Thoracic aorta (tissue), 2 donors: ENCODE results near the gene ADPRHL1. TPM values are rescaled to one million over a fixed set of nuclear protein-coding genes. Genes with fewer than 3 reads are reported as not detected.
"Not testable (repeated sequence)": the region's sequence is repeated elsewhere in the genome, so short reads cannot be mapped to it uniquely, and the experiment has no call there.

ENCODE experiments used
- ATAC-seq: fragments of 150-250 bp; one replicate; pipeline ENCODE4 v1.8.0; 2017; ENCODE audit warnings: low read depth; ENCODE audit not compliant: insufficient number of reproducible peaks, low FRiP score
- DNase-seq: peaks from one replicate; pipeline ENCODE4 v3.0.0-alpha.2; 2020; ENCODE audit warnings: low spot score
- H3K27ac ChIP-seq, 2 donors: fragments of 200-600 bp; sonication (generic); 1 replicate in 1 of 2; 2 replicates in 1 of 2; pipeline ENCODE4 v1.5.1; 2016; ENCODE audit warnings: mild to moderate bottlenecking in 2 of 2, moderate library complexity in 2 of 2
- H3K27me3 ChIP-seq: fragments of 200-600 bp; sonication (generic); replicated peaks from 2 replicates; pipeline ENCODE4 v1.6.0; 2016; ENCODE audit warnings: mild to moderate bottlenecking; ENCODE audit not compliant: insufficient read depth
- H3K36me3 ChIP-seq: fragments of 200-600 bp; sonication (generic); one replicate; pipeline ENCODE4 v1.5.1; 2016
- H3K4me1 ChIP-seq, 2 donors: fragments of 200-600 bp; sonication (generic); 1 replicate in 1 of 2; 2 replicates in 1 of 2; pipeline versions ENCODE4 v1.5.1 to v1.6.0; 2016; ENCODE audit warnings: low read depth in 2 of 2, mild to moderate bottlenecking in 1 of 2; ENCODE audit not compliant: control insufficient read depth in 1 of 2
- H3K4me3 ChIP-seq: fragments of 200-600 bp; sonication (generic); 2 replicates; pipeline ENCODE4 v1.5.1; 2016; ENCODE audit warnings: mild to moderate bottlenecking
- H3K9me3 ChIP-seq: fragments of 200-600 bp; sonication (generic); 2 replicates; pipeline ENCODE4 v1.5.1; 2016
- total RNA-seq, 2 donors: library from RNA; depleted of rRNA; stranded (reverse); fragments of >200 nt; gene quantifications; one replicate each; pipeline versions ENCODE4 v1.1.0 to v1.2.3, GENCODE V29; 2016
- TF ChIP-seq, protein P1 (sequence below): fragments of 200-600 bp; sonication (generic); IDR thresholded peaks from one replicate; pipeline ENCODE4 v1.5.1; 2019; ENCODE audit warnings: antibody characterized with exemption

The ADPRHL1 gene
- total RNA-seq, 2 donors from 2014 or later: 11.8 to 12.6 TPM

DNA sequence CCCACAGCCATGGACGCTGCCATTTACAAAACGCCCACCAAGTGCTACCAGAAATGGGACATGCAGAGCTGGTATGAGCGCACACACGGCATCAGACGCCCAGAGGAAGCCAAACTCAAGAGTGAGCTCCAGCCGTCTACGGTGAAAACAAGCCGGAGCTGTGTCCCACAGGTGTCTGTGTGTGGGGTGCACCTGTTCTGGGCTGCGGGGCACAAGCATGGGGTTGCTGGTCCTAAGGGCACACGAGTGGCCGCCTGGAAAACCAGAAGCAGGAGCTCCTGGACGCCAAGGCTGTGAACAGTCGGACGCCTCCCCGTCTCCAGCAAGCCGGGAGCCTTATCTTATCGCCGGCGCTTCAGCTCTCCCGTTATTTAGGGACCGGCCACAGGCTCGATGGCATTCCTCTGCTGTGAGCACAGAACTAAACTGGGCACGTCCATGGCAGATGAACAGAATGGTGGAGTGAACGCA lies 1.3 kb downstream of the ADPRHL1 start:
- Histone ChIP-seq H3K9me3 (no peaks in the 10 kb centered on the region), H3K4me1 (no peaks in the 10 kb centered on the region), H3K27ac (no peak overlapping the region), H3K27me3 (no peaks in the 10 kb centered on the region), H3K4me3 (no peak overlapping the region), H3K36me3 (peaks cover 8% of the 10 kb centered on the region)
- DNase-seq (no peak), ATAC-seq (no peak)
- TF ChIP-seq, protein P1, sequence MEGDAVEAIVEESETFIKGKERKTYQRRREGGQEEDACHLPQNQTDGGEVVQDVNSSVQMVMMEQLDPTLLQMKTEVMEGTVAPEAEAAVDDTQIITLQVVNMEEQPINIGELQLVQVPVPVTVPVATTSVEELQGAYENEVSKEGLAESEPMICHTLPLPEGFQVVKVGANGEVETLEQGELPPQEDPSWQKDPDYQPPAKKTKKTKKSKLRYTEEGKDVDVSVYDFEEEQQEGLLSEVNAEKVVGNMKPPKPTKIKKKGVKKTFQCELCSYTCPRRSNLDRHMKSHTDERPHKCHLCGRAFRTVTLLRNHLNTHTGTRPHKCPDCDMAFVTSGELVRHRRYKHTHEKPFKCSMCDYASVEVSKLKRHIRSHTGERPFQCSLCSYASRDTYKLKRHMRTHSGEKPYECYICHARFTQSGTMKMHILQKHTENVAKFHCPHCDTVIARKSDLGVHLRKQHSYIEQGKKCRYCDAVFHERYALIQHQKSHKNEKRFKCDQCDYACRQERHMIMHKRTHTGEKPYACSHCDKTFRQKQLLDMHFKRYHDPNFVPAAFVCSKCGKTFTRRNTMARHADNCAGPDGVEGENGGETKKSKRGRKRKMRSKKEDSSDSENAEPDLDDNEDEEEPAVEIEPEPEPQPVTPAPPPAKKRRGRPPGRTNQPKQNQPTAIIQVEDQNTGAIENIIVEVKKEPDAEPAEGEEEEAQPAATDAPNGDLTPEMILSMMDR: no peak

DNA sequence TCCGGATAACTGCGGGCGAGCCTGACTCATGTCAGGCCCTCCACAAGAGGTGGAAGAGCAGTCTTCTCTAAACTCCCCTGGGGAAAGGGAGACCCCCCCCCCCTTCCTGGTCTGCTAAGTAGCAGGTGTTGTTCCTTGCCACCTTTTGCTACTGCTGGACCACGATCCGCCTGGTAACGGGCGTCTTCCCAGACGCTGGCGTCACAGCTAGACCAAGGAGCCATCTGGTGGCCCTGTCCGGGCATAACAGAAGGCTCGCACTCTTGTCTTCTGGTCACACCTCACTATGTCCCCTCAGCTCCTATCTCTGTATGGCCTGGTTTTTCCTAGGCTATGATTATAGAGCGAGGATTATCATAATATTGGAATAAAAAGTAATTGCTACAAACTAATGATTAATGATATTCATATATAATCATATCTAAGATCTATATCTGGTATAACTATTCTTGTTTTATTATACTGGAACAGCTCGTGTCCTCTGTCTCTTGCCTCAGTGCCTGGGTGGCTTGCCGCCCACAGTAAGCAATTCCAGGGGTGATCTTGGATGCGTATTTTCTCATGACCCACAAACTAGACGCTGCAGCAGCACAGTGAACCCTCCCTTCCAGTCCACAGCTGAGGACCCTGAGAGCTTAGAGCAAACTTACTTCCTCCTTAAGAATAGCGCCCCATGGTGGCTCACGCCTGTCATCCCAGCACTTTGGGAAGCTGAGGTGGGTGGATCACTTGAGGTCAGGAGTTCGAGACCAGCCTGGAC lies 2.2 kb downstream of the ADPRHL1 start:
- H3K4me3 ChIP-seq, H3K9me3 ChIP-seq, H3K4me1 ChIP-seq, H3K36me3 ChIP-seq, H3K27ac ChIP-seq, H3K27me3 ChIP-seq, DNase-seq, ATAC-seq: not testable (repeated sequence)
- TF ChIP-seq, protein P1: peak; percentile 41

- DNase-seq, H3K27ac ChIP-seq, H3K4me1 ChIP-seq: not testable (repeated sequence)
These were observed 2.9 kb downstream of the ADPRHL1 start for GRCh38 chr13:113450348-113450744.

GRCh38 chr13:113449693-113450347 lies 3.5 kb downstream of the ADPRHL1 start:
- Histone ChIP-seq H3K27ac (no peak overlapping the region), H3K9me3 (no peaks in the 10 kb centered on the region), H3K4me1 (no peaks in the 10 kb centered on the region), H3K36me3 (peaks cover 2% of the 10 kb centered on the region), H3K27me3 (no peaks in the 10 kb centered on the region), H3K4me3 (no peak overlapping the region)
- DNase-seq: no peak
- TF ChIP-seq, protein P1: no peak
- no peak for ATAC-seq

More at GRCh38 chr13:113450348-113450744, 2.9 kb downstream of the ADPRHL1 start:
- not testable (repeated sequence) for ATAC-seq, H3K4me3 ChIP-seq, H3K27me3 ChIP-seq, H3K36me3 ChIP-seq, H3K9me3 ChIP-seq

- no peak for ATAC-seq
- DNase-seq: no peak
- H3K4me3 ChIP-seq: no peak overlapping the region
- no peaks in the 10 kb centered on the region for H3K4me1 ChIP-seq
- TF ChIP-seq, protein P1: no peak
- H3K27me3 ChIP-seq: no peaks in the 10 kb centered on the region
- no peak overlapping the region for H3K27ac ChIP-seq
- no peaks in the 10 kb centered on the region for H3K36me3 ChIP-seq
- no peaks in the 10 kb centered on the region for H3K9me3 ChIP-seq
These were observed 4.2 kb downstream of the ADPRHL1 start for GRCh38 chr13:113448885-113449692.
